Vagina (tissue), 2 donors: ENCODE results near the gene TCF25.

ENCODE experiments used
- CTCF ChIP-seq, 3 experiments: fragments of 450-650 bp in 2 of 3; fragments of 200-600 bp in 1 of 3; sonication (generic) in 1 of 3; IDR thresholded peaks; one replicate each; pipeline ENCODE4 v1.5.1; 2017 to 2019; ENCODE audit warnings: antibody characterized with exemption in 3 of 3, mild to moderate bottlenecking in 2 of 3, moderate library complexity in 2 of 3
- POLR2A ChIP-seq, 2 donors: fragments of 450-650 bp; IDR thresholded peaks; one replicate each; pipeline ENCODE4 v1.6.1; 2017; ENCODE audit warnings: antibody characterized with exemption in 2 of 2, mild to moderate bottlenecking in 2 of 2, moderate library complexity in 2 of 2

GRCh38 chr16:89921702-89922476, 48.5 kb downstream of the TCF25 start:
- TF ChIP-seq POLR2A (IDR thresholded peaks at IDR 0.05) (no peak), CTCF (IDR thresholded peaks at IDR 0.05) (no peak)
